ENCODE data around the gene ENAH.
A peak's percentile ranks its signal among the peaks of the same experiment; 100 is the strongest.
"Not testable (repeated sequence)": the region's sequence is repeated elsewhere in the genome, so short reads cannot be mapped to it uniquely, and the experiment has no call there.

ENAH gene

GRCh38 chr1:225652729-225653462 lies at the start of gene ENAH:
Gene ENAH, minus strand, starts transcription at chr1:225653123. Its CDS starts 433 bp downstream, at chr1:225652690.
- DNase-seq = peak; percentile 91

GRCh38 chr1:225700889-225701465 lies 48.1 kb upstream of the ENAH start:
- DNase-seq = no peak

DNA sequence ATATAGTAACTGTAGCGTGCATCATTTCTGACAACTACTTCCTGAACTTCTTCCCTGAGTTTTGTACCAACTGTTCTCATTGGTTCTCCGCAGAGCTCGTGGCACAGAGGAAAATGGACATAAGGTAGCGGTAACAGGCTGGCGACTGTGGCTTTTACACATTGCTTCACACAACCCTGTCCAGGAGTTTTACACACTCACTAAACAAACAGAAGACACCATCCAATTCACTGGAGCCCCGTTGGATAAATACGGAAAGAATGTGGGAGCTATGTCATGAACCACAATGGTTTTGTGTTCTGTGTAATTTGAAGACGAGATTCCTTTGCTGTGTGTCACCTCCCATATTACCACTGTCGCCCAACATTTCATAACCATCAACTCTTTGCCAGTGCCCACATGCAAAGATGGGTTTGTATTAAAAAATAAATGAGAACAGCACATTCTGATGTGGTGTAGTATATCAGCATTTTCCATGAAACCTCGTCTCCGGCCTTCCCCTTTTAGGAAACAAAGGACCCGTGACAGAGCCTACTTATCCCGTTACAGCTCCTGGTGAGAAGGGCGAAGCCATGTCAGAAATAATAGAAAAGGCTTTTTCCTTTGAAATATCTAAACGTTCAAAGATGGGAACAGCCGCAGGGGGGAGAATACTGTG lies 47.4 kb upstream of the ENAH start:
- peak; percentile 67 for DNase-seq

DNA sequence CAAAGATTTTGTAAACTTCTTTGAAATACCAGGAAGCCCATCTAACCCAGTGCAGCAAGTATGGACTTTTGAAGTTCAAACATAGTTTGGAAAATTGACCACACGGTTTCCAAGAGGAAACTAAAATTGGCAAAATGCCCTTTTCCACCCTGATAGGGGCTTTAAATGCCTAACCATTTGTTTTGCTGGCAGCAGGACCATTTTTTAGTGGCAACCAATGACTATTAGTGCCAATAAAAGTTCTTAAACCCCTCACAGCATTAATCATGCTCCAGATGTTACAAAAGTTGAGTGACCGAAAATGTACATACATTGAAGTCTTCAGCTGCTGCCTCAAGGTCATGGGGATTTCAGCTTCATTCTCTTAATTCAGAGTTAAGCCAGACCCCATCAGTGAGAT lies 46.4 kb upstream of the ENAH start:
- peak; percentile 33 for DNase-seq

DNA sequence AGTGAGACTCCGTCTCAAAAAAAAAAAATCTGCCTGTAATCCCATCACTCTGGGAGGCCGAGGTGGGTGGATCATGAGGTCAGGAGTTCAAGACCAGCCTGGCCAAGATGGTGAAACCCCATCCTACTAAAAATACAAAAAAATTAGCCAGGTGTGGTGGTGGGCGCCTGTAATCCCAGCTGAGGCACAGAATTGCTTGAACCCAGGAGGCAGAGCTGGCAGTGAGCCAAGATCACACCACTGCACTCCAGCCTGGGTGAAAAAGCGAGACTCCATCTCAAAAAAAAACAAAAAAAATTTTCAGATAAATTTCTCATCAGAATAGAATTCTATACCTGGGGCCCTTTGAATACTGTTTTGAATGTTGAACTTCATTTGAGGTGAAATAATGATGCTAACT lies 45.3 kb upstream of the ENAH start:
- not testable (repeated sequence) for DNase-seq

GRCh38 chr1:225697428-225697827 lies 44.5 kb upstream of the ENAH start:
- peak; percentile 82 for DNase-seq

DNA sequence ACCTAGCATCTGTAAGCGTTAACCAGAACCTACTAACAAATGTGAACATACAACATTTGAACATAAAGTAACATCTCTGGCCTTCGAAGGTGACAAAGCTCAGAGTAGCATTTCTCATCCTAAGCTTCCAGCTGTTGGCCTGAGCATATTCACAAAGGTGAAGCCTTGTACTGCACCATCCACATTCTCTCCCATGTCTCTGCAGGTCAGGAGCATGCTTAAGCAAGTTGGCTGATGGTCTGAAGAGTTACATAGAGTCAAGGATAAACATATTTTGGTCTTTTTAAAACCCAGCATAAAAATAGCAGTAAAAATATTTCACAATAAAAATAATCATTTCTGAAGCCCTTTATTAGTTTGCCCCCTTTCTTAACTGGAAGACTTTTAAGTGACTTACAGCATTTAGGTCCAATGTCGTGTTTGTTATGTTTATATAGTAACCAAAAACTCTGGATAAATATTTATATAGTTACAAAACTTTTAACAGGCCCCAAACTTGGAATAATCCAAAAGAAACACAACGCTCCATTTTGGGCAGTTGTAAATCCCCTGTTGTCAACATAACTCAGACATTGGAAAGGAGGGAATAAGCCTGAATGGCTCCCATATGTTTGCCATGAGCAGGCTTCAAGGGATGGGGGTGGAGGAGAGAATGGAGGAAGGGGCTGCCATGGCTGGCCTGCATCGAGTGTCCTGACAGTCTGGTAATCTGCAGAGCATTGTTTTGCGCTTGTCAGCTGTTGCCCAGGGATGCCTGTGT lies 42.8 kb upstream of the ENAH start:
- peak; percentile 65 for DNase-seq

DNA sequence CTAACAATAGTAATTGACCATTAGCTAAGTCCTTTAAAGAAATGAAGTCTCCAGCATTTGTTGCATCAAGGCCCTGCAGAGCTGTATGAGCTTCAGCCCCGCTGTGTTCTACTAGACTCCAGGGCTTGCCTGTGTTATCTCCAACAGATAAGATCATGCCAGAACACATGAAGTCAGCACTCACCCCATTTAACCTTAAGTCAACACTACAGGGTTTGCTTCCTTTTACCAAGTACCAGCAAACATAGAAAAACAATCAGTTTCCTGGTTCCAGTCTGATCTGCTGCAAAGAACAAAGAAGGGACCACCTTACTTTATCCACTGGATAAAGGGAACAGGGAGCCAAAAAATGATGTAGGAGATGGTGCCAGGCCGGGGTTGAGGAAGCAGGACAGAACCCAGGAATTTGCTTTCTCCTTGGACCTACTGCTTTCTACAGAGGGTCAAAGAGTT lies 41.3 kb upstream of the ENAH start:
- DNase-seq = no peak

- DNase-seq = not testable (repeated sequence)
Measured at GRCh38 chr1:225693697-225694096, 40.8 kb upstream of the ENAH start.

GRCh38 chr1:225693085-225693696 lies 40.3 kb upstream of the ENAH start:
- no peak for DNase-seq

DNA sequence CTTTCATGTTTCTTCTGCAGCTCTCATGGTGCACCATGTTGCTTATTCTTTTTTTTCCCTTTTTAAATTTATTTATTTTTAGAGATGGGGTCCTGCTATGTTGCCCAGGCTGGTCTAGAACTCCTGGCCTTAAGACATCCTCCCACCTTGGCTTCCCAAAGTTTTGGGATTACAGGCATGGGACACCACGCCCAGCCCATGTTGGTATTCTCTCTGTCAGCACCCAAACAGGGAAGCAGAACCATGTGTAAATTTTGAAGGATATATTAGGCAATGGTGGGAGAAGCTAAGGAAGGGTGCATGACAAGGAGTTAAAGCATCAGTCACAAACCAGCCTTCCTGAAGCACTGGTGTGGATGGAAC lies 39.6 kb upstream of the ENAH start:
- no peak for DNase-seq

GRCh38 chr1:225691861-225692516 lies 39.1 kb upstream of the ENAH start:
- DNase-seq = peak; percentile 62

DNA sequence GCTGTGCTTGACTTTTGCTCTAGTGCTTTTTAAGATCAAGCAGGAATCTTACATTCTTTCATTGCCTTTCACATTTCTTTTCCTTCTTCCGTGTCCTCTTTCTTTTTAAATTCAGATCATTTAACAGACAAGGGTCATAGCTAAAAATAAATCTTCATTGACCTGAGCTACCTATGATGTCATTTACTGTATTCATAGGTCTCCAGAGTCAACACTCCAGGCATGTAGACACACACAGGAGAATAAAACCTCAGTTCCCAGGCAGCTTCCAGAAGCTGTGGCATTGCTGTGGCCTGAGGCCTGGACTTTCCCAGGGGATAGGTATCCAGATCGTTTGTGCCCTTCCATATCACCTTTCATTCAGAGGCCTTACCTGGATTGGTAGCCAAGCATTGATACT lies 38.5 kb upstream of the ENAH start:
- DNase-seq = no peak

DNA sequence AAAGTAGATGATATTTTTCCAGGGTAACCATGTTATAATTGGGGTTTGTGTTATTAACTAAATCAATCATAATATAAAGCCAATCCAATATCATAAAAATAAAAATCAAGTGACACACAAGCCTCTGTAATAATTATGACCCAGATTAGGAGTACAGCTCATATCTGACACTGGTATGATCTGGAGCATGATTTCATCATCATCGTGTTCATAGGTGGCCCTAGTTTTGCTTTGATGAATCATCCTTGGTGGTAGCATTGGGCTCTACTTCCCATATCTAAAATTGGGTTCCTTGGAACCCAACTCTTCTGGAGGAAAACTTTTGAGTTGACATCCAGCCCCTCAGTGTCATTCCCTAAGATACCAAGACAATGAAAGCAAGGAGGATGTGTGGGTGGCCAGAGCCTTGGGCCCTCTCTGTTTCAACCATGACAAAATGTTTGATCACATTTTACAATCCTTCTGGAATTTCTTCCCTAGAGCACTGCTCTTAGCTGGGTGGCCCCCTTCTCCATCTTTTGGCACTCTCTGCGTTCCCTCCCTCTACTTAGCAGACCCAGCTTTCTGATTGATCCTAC lies 37.0 kb upstream of the ENAH start:
- no peak for DNase-seq

DNA sequence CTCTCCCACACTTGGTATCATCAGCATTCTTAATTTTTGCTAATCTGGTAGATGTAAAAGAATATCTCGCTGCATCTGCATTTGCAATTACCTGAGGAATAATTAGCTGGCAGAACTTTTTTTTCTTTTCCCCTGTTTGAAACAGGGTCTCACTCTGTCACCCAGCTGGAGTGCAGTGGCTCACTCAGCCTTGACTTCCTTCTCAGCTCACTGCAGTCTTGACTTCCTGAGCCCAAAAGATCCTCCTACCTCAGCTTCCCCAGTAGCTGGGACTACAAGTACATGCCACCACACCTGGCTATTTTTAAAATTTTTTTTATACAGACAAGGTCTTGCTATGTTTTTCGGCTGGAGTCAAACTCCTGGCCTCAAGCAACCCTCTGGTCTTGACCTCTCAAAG lies 35.4 kb upstream of the ENAH start:
- no peak for DNase-seq

DNA sequence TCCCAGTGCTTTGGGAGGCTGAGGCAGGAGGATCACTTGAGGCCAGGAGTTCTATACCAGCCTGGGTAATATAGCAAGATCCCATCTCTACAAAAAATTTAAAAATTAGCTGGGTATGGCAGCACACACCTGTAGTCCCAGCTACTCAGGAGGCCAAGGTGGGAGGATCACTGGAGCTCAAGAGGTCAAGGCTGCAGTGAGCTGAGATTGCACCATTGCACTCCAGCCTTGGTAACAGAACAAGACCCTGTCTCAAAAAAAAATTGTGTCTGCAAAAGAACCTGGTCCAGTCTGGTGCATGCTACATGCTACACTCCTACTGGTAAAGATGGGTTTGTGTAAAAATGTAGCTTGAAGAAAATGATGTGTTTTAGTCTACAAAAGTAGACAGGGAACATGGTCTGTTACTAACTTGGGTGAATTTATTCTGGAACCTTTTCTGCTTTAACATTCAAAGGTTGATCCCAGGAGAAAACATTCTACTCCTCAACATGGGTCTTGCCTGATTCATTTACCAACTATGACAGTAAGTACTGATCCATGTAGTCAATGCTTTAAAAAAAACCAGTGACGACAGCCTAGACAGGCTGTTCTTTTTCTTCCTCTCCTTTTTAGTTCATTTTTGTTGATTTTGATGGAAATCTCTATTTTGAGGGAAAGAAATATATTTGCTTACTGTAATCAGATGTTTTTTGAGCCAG lies 32.7 kb upstream of the ENAH start:
- DNase-seq = no peak

DNA sequence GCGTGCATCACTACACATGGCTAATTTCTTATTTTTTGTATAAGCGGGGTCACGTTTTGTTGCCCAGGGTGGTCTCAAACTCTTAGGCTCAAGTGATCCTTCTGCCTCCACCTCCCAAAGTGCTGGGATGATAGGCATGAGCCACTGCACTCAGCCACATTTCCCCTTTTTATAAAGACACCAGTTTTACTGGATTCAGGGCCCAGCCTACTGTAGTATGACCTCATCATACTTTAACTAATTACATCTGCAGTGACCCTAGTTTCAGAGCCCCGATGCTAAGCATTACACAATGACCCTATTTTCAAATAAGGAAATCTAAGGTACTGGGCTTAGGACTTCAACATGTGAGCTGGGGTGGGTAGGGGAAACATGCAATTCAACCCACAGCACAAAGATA lies 31.8 kb upstream of the ENAH start:
- no peak for DNase-seq

DNA sequence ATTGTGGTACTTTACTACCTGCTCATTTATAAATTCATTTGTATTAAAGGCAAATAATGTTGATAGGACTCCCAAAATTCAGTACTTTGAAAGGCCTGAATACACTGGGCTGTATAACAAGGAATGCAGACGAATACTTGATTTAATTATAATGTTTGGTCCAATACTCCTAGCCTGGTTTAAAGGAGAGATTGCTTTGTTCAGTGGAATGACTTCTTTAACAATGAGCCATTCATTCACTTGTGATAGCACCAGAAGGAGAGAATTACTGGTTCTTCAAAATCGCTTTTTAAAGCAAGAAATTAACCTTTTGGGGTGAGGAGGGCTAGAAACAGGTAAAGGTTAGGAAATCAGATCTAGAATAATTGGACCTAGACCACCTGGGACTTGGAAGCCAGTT lies 28.3 kb upstream of the ENAH start:
- DNase-seq = no peak

- DNase-seq = no peak
Measured at GRCh38 chr1:225678545-225678944, 25.6 kb upstream of the ENAH start.

DNA sequence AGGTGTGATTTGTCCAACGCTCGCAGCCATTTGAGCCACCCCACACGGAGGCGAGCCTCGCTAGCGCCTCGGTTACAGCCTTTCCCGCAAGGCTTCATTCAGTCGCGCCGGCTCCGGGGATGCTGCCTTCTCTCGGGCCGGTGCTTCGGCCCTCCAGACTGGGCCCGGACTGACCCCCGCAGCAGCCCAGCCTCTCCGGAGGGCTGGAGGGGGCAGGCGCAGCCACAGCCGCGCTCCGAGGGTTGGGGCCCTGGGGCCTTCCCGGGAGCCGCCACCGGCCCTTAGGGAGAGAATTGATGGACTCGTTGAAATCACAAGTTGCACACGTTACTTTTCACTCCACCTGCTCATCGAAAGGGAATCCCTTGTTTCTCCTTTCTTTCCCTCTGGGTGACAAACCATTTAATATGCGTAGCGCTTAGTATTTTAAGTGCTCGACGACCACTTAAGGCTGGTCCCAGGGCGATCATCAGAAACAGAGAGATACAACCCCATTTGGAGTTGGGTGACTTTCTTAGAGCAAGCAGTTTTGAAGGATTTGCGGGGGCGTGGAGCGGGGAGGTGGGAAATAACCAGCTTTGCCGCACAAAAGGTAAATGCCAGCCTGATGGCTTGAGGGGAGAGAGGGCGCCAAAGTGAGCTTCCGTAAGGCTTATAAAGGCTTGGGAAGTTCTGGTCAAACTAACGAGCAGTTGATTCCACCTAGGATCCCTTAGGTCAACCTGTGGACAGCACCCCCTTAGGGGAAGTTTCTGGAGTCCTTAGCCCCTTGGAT lies 24.6 kb upstream of the ENAH start:
- no peak for DNase-seq

GRCh38 chr1:225674381-225674780 lies 21.5 kb upstream of the ENAH start:
- no peak for DNase-seq
